GM23248 (cell line): ENCODE measurements around the gene B9D1.

ENCODE experiments used
- EZH2 ChIP-seq: fragments of 200-600 bp; sonication (generic); IDR thresholded peaks from 2 replicates; pipeline ENCODE4 v1.6.1; 2018; ENCODE audit warnings: antibody characterized with exemption, mild to moderate bottlenecking; ENCODE audit not compliant: insufficient read depth, poor library complexity, severe bottlenecking
- EZH2phosphoT487 ChIP-seq: fragments of 200-600 bp; sonication (generic); IDR thresholded peaks from 2 replicates; pipeline ENCODE4 v1.6.1; 2018; ENCODE audit warnings: antibody characterized with exemption, moderate library complexity, mild to moderate bottlenecking, low read depth; ENCODE audit not compliant: insufficient read depth

DNA sequence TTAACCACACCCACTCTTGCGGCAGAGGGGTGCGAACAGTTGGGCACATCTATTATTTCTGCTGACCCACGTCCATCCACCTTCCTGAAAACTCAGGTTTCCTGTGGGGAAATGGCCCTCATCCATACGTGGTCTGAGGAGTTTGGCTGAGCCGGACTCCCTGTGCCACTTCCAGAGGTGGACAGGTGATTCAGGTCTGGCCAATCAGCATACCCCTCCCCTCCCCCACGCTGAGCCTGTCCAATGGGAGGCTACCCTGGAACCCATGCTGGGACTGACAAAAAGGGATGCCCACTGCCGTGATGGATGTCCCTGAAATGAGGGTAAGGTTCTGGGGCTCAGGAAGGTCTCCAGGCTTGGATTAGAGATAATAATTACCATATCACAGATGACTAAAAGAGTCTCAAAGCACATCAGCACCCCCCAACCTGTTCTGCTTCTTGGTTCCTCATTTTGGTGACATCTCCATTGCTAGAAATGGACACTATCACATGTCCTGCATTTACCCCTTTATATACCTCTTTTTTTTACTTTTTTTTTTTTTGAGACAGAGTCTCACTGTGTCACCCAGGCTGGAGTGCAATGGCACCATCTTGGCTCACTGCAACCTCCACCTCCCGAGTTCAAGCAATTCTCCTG lies 10.5 kb upstream of the B9D1 start:
- TF ChIP-seq EZH2phosphoT487 (no peak), EZH2 (no peak)
